Measurements from ENCODE around the gene PCNX2.

Gene PCNX2

DNA sequence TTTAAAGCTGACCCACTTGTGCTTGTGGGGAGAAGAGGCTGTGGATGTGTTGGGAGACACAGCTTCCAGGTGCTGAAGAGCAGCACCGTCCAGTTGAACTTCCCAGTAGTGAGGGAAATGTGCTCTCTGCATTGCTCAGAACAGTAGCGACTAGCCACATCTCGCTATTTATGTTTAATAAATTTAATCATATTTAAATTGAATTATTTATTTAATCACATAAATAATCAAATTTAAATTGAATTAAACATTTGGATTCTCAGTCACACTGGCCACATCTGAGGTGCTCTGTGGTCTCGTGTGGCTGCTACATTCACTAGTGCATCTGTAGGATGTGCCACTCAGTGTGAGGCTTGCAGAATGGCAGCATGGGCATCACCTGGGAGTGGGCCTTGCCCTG, 325.0 kb downstream of the PCNX2 start:
- H3K4me1 ChIP-seq (ENCODE audit: control insufficient read depth, insufficient read depth, low read length) = no peaks in the 10 kb centered on the region
- POLR2A ChIA-PET = no interaction called here
- H3K36me3 ChIP-seq (ENCODE audit: control insufficient read depth in 2 of 2, insufficient read depth in 1 of 2, low read length in 2 of 2) = peaks cover 19 to 89% of the 10 kb centered on the region in 2 experiments
- no peaks in the 10 kb centered on the region for H3K9me3 ChIP-seq (ENCODE audit: control insufficient read depth, insufficient read depth, low read depth, low read length)
- no peak overlapping the region for H3K27ac ChIP-seq (ENCODE audit: extremely low read depth, low read depth, low read length)
- TF ChIP-seq, protein P1, sequence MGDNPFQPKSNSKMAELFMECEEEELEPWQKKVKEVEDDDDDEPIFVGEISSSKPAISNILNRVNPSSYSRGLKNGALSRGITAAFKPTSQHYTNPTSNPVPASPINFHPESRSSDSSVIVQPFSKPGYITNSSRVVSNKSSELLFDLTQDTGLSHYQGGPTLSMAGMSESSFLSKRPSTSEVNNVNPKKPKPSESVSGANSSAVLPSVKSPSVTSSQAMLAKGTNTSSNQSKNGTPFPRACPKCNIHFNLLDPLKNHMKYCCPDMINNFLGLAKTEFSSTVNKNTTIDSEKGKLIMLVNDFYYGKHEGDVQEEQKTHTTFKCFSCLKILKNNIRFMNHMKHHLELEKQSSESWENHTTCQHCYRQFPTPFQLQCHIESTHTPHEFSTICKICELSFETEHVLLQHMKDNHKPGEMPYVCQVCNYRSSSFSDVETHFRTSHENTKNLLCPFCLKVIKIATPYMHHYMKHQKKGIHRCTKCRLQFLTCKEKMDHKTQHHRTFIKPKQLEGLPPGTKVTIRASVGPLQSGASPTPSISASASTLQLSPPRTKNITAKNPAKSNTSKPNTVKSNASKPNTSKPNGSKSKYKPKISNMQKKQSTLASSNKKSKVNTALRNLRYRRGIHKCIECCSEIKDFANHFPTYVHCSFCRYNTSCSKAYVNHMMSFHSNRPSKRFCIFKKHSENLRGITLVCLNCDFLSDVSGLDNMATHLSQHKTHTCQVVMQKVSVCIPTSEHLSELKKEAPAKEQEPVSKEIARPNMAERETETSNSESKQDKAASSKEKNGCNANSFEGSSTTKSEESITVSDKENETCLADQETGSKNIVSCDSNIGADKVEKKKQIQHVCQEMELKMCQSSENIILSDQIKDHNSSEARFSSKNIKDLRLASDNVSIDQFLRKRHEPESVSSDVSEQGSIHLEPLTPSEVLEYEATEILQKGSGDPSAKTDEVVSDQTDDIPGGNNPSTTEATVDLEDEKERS (tag by site-specific recombination; IDR thresholded peaks at IDR 0.05) = no peak
- no peak for TF ChIP-seq ZNF341 (tag by site-specific recombination; IDR thresholded peaks at IDR 0.05; ENCODE audit: low read depth)
- no peak for TF ChIP-seq ZNF350 (tag by site-specific recombination; IDR thresholded peaks at IDR 0.05)
- no peak for TF ChIP-seq ZNF843 (tag by site-specific recombination; IDR thresholded peaks at IDR 0.05)
- TF ChIP-seq ZNF664 (tag by site-specific recombination; IDR thresholded peaks at IDR 0.05) = no peak
- TF ChIP-seq, protein P2, sequence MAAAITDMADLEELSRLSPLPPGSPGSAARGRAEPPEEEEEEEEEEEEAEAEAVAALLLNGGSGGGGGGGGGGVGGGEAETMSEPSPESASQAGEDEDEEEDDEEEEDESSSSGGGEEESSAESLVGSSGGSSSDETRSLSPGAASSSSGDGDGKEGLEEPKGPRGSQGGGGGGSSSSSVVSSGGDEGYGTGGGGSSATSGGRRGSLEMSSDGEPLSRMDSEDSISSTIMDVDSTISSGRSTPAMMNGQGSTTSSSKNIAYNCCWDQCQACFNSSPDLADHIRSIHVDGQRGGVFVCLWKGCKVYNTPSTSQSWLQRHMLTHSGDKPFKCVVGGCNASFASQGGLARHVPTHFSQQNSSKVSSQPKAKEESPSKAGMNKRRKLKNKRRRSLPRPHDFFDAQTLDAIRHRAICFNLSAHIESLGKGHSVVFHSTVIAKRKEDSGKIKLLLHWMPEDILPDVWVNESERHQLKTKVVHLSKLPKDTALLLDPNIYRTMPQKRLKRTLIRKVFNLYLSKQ (tag by site-specific recombination; IDR thresholded peaks at IDR 0.05; ENCODE audit: borderline replicate concordance) = no peak
- TF ChIP-seq ZNF292 (tag by site-specific recombination; IDR thresholded peaks at IDR 0.05; ENCODE audit: borderline replicate concordance, low read depth) = no peak
- no peak for TF ChIP-seq HOXD13 (CRISPR knock-in tag; IDR thresholded peaks at IDR 0.05; ENCODE audit: borderline replicate concordance)
- TF ChIP-seq ZNF837 (tag by site-specific recombination; IDR thresholded peaks at IDR 0.05) = no peak
- H3K4me3 ChIP-seq (ENCODE audit: low read depth, low read length) = no peak overlapping the region
- CTCF ChIA-PET = interaction anchor here (0.7 kb wide), 1 partner anchor 902 kb away, joined by 4 read pairs; no protein-coding TSS in a partner anchor

DNA sequence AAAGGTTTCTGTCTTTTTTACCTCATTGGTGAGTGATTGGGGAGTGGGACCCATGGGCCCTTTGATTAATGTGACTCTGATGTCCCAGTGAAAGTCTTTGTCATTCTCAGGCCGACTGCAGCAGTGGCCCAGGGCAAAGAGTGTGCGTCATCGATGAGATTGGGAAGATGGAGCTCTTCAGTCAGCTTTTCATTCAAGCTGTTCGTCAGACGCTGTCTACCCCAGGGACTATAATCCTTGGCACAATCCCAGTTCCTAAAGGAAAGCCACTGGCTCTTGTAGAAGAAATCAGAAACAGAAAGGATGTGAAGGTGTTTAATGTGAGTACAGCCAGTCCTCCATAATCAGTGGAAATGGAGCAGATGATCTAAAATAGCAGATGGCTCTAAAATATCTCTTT, 325.7 kb downstream of the PCNX2 start:
- Histone ChIP-seq H3K4me1 (ENCODE audit: control insufficient read depth, insufficient read depth, low read length) (no peaks in the 10 kb centered on the region), H3K4me3 (ENCODE audit: low read depth, low read length) (no peak overlapping the region), H3K36me3 (ENCODE audit: control insufficient read depth in 2 of 2, insufficient read depth in 1 of 2, low read length in 2 of 2) (peaks cover 19 to 89% of the 10 kb centered on the region in 2 experiments), H3K27ac (ENCODE audit: extremely low read depth, low read depth, low read length) (no peak overlapping the region), H3K9me3 (ENCODE audit: control insufficient read depth, insufficient read depth, low read depth, low read length) (no peaks in the 10 kb centered on the region)
- CTCF ChIA-PET = interaction anchor here (0.7 kb wide), 1 partner anchor 901 kb away, joined by 4 read pairs; no protein-coding TSS in a partner anchor
- no peak for TF ChIP-seq ZBTB21 (tag by site-specific recombination; IDR thresholded peaks at IDR 0.05)
- TF ChIP-seq ZNF621 (tag by site-specific recombination; IDR thresholded peaks at IDR 0.05) = no peak
- no peak for TF ChIP-seq ZNF132 (tag by site-specific recombination; IDR thresholded peaks at IDR 0.05; ENCODE audit: borderline replicate concordance)
- TF ChIP-seq ZNF214 (tag by site-specific recombination; IDR thresholded peaks at IDR 0.05; ENCODE audit: borderline replicate concordance) = no peak
- no peak for TF ChIP-seq GFI1B (tag by site-specific recombination; IDR thresholded peaks at IDR 0.05)
- TF ChIP-seq ZFP69B (tag by site-specific recombination; IDR thresholded peaks at IDR 0.05) = no peak
- no peak for TF ChIP-seq ZNF561 (tag by site-specific recombination; IDR thresholded peaks at IDR 0.05; ENCODE audit: borderline replicate concordance)
- TF ChIP-seq, protein P3, sequence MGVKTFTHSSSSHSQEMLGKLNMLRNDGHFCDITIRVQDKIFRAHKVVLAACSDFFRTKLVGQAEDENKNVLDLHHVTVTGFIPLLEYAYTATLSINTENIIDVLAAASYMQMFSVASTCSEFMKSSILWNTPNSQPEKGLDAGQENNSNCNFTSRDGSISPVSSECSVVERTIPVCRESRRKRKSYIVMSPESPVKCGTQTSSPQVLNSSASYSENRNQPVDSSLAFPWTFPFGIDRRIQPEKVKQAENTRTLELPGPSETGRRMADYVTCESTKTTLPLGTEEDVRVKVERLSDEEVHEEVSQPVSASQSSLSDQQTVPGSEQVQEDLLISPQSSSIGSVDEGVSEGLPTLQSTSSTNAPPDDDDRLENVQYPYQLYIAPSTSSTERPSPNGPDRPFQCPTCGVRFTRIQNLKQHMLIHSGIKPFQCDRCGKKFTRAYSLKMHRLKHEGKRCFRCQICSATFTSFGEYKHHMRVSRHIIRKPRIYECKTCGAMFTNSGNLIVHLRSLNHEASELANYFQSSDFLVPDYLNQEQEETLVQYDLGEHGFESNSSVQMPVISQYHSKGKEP (tag by site-specific recombination; IDR thresholded peaks at IDR 0.05) = no peak
- TF ChIP-seq ZNF274 (IDR thresholded peaks at IDR 0.05; ENCODE audit: low read length) = no peak
- TF ChIP-seq ZNF274 (tag by site-specific recombination; IDR thresholded peaks at IDR 0.05; ENCODE audit: borderline replicate concordance) = no peak
- TF ChIP-seq ZNF548 (tag by site-specific recombination; IDR thresholded peaks at IDR 0.05) = no peak
- TF ChIP-seq FEZF1 (tag by site-specific recombination; IDR thresholded peaks at IDR 0.05) = no peak
- TF ChIP-seq ZNF664 (tag by site-specific recombination; IDR thresholded peaks at IDR 0.05) = no peak
- TF ChIP-seq, protein P4, sequence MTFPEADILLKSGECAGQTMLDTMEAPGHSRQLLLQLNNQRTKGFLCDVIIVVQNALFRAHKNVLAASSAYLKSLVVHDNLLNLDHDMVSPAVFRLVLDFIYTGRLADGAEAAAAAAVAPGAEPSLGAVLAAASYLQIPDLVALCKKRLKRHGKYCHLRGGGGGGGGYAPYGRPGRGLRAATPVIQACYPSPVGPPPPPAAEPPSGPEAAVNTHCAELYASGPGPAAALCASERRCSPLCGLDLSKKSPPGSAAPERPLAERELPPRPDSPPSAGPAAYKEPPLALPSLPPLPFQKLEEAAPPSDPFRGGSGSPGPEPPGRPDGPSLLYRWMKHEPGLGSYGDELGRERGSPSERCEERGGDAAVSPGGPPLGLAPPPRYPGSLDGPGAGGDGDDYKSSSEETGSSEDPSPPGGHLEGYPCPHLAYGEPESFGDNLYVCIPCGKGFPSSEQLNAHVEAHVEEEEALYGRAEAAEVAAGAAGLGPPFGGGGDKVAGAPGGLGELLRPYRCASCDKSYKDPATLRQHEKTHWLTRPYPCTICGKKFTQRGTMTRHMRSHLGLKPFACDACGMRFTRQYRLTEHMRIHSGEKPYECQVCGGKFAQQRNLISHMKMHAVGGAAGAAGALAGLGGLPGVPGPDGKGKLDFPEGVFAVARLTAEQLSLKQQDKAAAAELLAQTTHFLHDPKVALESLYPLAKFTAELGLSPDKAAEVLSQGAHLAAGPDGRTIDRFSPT (tag by site-specific recombination; IDR thresholded peaks at IDR 0.05) = no peak
- TF ChIP-seq, protein P2 (tag by site-specific recombination; IDR thresholded peaks at IDR 0.05; ENCODE audit: borderline replicate concordance) = no peak
- no peak for TF ChIP-seq HOXD13 (CRISPR knock-in tag; IDR thresholded peaks at IDR 0.05; ENCODE audit: borderline replicate concordance)
- TF ChIP-seq, protein P5, sequence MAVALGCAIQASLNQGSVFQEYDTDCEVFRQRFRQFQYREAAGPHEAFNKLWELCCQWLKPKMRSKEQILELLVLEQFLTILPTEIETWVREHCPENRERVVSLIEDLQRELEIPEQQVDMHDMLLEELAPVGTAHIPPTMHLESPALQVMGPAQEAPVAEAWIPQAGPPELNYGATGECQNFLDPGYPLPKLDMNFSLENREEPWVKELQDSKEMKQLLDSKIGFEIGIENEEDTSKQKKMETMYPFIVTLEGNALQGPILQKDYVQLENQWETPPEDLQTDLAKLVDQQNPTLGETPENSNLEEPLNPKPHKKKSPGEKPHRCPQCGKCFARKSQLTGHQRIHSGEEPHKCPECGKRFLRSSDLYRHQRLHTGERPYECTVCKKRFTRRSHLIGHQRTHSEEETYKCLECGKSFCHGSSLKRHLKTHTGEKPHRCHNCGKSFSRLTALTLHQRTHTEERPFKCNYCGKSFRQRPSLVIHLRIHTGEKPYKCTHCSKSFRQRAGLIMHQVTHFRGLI (tag by site-specific recombination; IDR thresholded peaks at IDR 0.05) = no peak
- POLR2A ChIA-PET = no interaction called here
